Smooth muscle cell (in vitro differentiated cells): ENCODE results near the gene KIF26B. TPM values are rescaled to one million over a fixed set of nuclear protein-coding genes. Genes with fewer than 3 reads are reported as not detected.
"Not testable (repeated sequence)": the region's sequence is repeated elsewhere in the genome, so short reads cannot be mapped to it uniquely, and the experiment has no call there.

Experiments
- DNase-seq: peaks from one replicate; lab custom pipeline; 2025; ENCODE audit not compliant: unreplicated experiment; lab: John Stamatoyannopoulos, UW
- H2AFZ ChIP-seq: fragments of 200-600 bp; sonication (generic); 2 replicates; pipeline ENCODE4 v1.6.0; 2016; ENCODE audit warnings: antibody characterized with exemption, low read depth, mild to moderate bottlenecking
- H3F3A ChIP-seq: fragments of 200-600 bp; sonication (generic); 2 replicates; pipeline ENCODE4 v1.6.0; 2017; ENCODE audit warnings: antibody characterized with exemption, low read depth
- H3K27ac ChIP-seq: fragments of 200-600 bp; sonication (generic); 2 replicates; pipeline ENCODE4 v1.5.1; 2016; ENCODE audit warnings: low read depth, mild to moderate bottlenecking
- H3K27me3 ChIP-seq: fragments of 200-600 bp; sonication (generic); 2 replicates; pipeline ENCODE4 v1.6.1; 2016; ENCODE audit warnings: low read depth, mild to moderate bottlenecking
- H3K36me3 ChIP-seq: fragments of 200-600 bp; sonication (generic); 2 replicates; pipeline ENCODE4 v1.5.1; 2016; ENCODE audit warnings: low read depth
- H3K4me1 ChIP-seq: fragments of 200-600 bp; sonication (generic); 2 replicates; pipeline ENCODE4 v1.5.1; 2016; ENCODE audit warnings: low read depth
- H3K4me2 ChIP-seq: fragments of 200-600 bp; sonication (generic); 2 replicates; pipeline ENCODE4 v1.6.0; 2016; ENCODE audit warnings: mild to moderate bottlenecking
- H3K4me3 ChIP-seq: fragments of 200-600 bp; sonication (generic); 2 replicates; pipeline ENCODE4 v1.5.1; 2016; ENCODE audit warnings: mild to moderate bottlenecking
- H3K79me2 ChIP-seq: fragments of 200-600 bp; sonication (generic); 2 replicates; pipeline ENCODE4 v1.6.0; 2016; ENCODE audit warnings: low read depth, mild to moderate bottlenecking
- H3K9ac ChIP-seq: fragments of 200-600 bp; sonication (generic); 2 replicates; pipeline ENCODE4 v1.6.0; 2016; ENCODE audit warnings: low read depth
- H3K9me3 ChIP-seq: fragments of 200-600 bp; sonication (generic); replicated peaks from 2 replicates; pipeline ENCODE4 v1.5.1; 2016; ENCODE audit warnings: low read depth
- H4K20me1 ChIP-seq: fragments of 200-600 bp; sonication (generic); 2 replicates; pipeline ENCODE4 v1.6.0; 2016; ENCODE audit warnings: low read depth
- CTCF ChIP-seq: fragments of 200-600 bp; sonication (generic); IDR thresholded peaks from 2 replicates; pipeline ENCODE4 v1.5.1; 2017; ENCODE audit warnings: borderline replicate concordance, mild to moderate bottlenecking, antibody characterized with exemption; ENCODE audit not compliant: insufficient read depth, poor library complexity, severe bottlenecking
- WGBS: methylation state at CpG from one replicate; pipeline ENCODE4 v1.1.7; 2016; ENCODE audit warnings: low lambda C conversion rate; 5-methylcytosine and 5-hydroxymethylcytosine counted together
- polyA plus RNA-seq: library from polyadenylated mRNA; unstranded; fragments of >200 nt; fragmentation: Nextera tagmentation; extraction: Ambion mirVana; gene quantifications from 2 replicates; pipeline ENCODE4 v1.2.1, GENCODE V29; 2016
- total RNA-seq: library from RNA; depleted of rRNA; stranded (reverse); fragments of >200 nt; gene quantifications from 2 replicates; pipeline ENCODE4 v1.2.3, GENCODE V29; 2014

KIF26B gene
- total and polyA plus RNA-seq, 2 experiments from 2014 or later, result 24.9 to 43.3 TPM

- H3K9me3 ChIP-seq, result no peaks in the 10 kb centered on the region
- no peak overlapping the region for H3K27ac ChIP-seq
- H2AFZ ChIP-seq, result no peak overlapping the region
- H3K4me3 ChIP-seq, result no peak overlapping the region
- no peak for TF ChIP-seq CTCF
- no peaks in the 10 kb centered on the region for H3F3A ChIP-seq
- peaks cover 42% of the 10 kb centered on the region for H4K20me1 ChIP-seq
- no peaks in the 10 kb centered on the region for H3K36me3 ChIP-seq
- WGBS, result 97% methylated on average over 19 of the region's 19 CpGs
- H3K79me2 ChIP-seq, result peaks cover 3% of the 10 kb centered on the region
- no peak overlapping the region for H3K4me2 ChIP-seq
- H3K4me1 ChIP-seq, result no peaks in the 10 kb centered on the region
- DNase-seq, result no peak
- no peaks in the 10 kb centered on the region for H3K27me3 ChIP-seq
- no peak overlapping the region for H3K9ac ChIP-seq
Observed at GRCh38 chr1:245693941-245694752, 539.4 kb downstream of the KIF26B start.

- H3K9ac ChIP-seq, result no peak overlapping the region
- H3K27ac ChIP-seq, result no peak overlapping the region
- no peaks in the 10 kb centered on the region for H3K4me1 ChIP-seq
- no peaks in the 10 kb centered on the region for H3K36me3 ChIP-seq
- H2AFZ ChIP-seq, result no peak overlapping the region
- no peak for TF ChIP-seq CTCF
- no peaks in the 10 kb centered on the region for H3K9me3 ChIP-seq
- no peaks in the 10 kb centered on the region for H3F3A ChIP-seq
- H3K27me3 ChIP-seq, result no peaks in the 10 kb centered on the region
- H3K4me2 ChIP-seq, result no peak overlapping the region
- H4K20me1 ChIP-seq, result peaks cover 42% of the 10 kb centered on the region
- H3K4me3 ChIP-seq, result no peak overlapping the region
- H3K79me2 ChIP-seq, result peaks cover 3% of the 10 kb centered on the region
- no peak for DNase-seq
- WGBS, result 93% methylated on average over 11 of the region's 11 CpGs
Observed at GRCh38 chr1:245694753-245695195, 540.0 kb downstream of the KIF26B start.

- peaks cover 42% of the 10 kb centered on the region for H4K20me1 ChIP-seq
- WGBS, result 97% methylated on average over 8 of the region's 8 CpGs
- no peak overlapping the region for H3K4me3 ChIP-seq
- no peak overlapping the region for H3K27ac ChIP-seq
- H3K4me1 ChIP-seq, result no peaks in the 10 kb centered on the region
- H3K9ac ChIP-seq, result no peak overlapping the region
- no peaks in the 10 kb centered on the region for H3K27me3 ChIP-seq
- H3K9me3 ChIP-seq, result no peaks in the 10 kb centered on the region
- no peak for TF ChIP-seq CTCF
- no peaks in the 10 kb centered on the region for H3K36me3 ChIP-seq
- H3K4me2 ChIP-seq, result no peak overlapping the region
- no peak for DNase-seq
- no peak overlapping the region for H2AFZ ChIP-seq
- H3K79me2 ChIP-seq, result peaks cover 3% of the 10 kb centered on the region
- H3F3A ChIP-seq, result no peaks in the 10 kb centered on the region
Observed at GRCh38 chr1:245695211-245695610, 540.4 kb downstream of the KIF26B start.

- H3K9ac ChIP-seq, H3K27me3 ChIP-seq, H3K27ac ChIP-seq, DNase-seq, H2AFZ ChIP-seq, H3K4me2 ChIP-seq, H3K79me2 ChIP-seq, H3K36me3 ChIP-seq, H3K9me3 ChIP-seq, H3F3A ChIP-seq, H3K4me1 ChIP-seq, H3K4me3 ChIP-seq: not testable (repeated sequence)
- 97% methylated on average over 11 of the region's 11 CpGs for WGBS
- peaks cover 38% of the 10 kb centered on the region for H4K20me1 ChIP-seq
Observed at GRCh38 chr1:245695701-245696100, 540.9 kb downstream of the KIF26B start.
